ENCODE measurements around the gene SPINDOC. TPM values are rescaled to one million over a fixed set of nuclear protein-coding genes. Genes with fewer than 3 reads are reported as not detected.
A peak's percentile ranks its signal among the peaks of the same experiment; 100 is the strongest.

SPINDOC gene
- total RNA-seq, 2 donors from 2014 or later, result 96.1 to 103 TPM

- Histone ChIP-seq H3K36me3 (ENCODE audit: control insufficient read depth, insufficient read depth, low read length) (peaks cover 5% of the 10 kb centered on the region), H3K27me3 (ENCODE audit: control insufficient read depth, insufficient read depth, low read length, poor library complexity, severe bottlenecking) (no peaks in the 10 kb centered on the region), H3K27ac (ENCODE audit: low read depth, low read length) (no peak overlapping the region), H3K9ac (ENCODE audit: extremely low read depth, low read length, poor library complexity, severe bottlenecking) (no peak overlapping the region), H3K4me1 (ENCODE audit: control insufficient read depth, insufficient read depth, low read length) (peaks cover 15% of the 10 kb centered on the region), H3K4me3 (ENCODE audit: low read length) (no peak overlapping the region), H3K9me3 (ENCODE audit: control insufficient read depth, low read length) (no peaks in the 10 kb centered on the region)
- no peak for DNase-seq
- peaks cover 54% of the 10 kb centered on the region for H3K4me1 Mint-ChIP-seq
- TF ChIP-seq CTCF (conservative IDR thresholded peaks at IDR 0.05), result no peak
- H3K36me3 Mint-ChIP-seq (ENCODE audit: low read depth), result peaks cover 7% of the 10 kb centered on the region
- no peaks in the 10 kb centered on the region for H3K27me3 Mint-ChIP-seq (ENCODE audit: insufficient read depth)
- H3K27ac Mint-ChIP-seq, result peak overlapping the region; percentile 49
- no peak overlapping the region for H3K4me3 Mint-ChIP-seq
- WGBS, 2 experiments (ENCODE audit: insufficient coverage in 1 of 2, insufficient read length in 1 of 2), result 89 to 90% methylated on average over 6 to 7 of the region's 7 CpGs
- no peaks in the 10 kb centered on the region for H3K9me3 Mint-ChIP-seq
Observed at GRCh38 chr11:63869171-63869591, 55.9 kb downstream of the SPINDOC start.

- Histone ChIP-seq H3K9me3 (ENCODE audit: control insufficient read depth, low read length) (no peaks in the 10 kb centered on the region), H3K4me3 (ENCODE audit: low read length) (no peak overlapping the region), H3K9ac (ENCODE audit: extremely low read depth, low read length, poor library complexity, severe bottlenecking) (no peak overlapping the region), H3K27me3 (ENCODE audit: control insufficient read depth, insufficient read depth, low read length, poor library complexity, severe bottlenecking) (no peaks in the 10 kb centered on the region), H3K4me1 (ENCODE audit: control insufficient read depth, insufficient read depth, low read length) (peaks cover 15% of the 10 kb centered on the region), H3K27ac (ENCODE audit: low read depth, low read length) (no peak overlapping the region), H3K36me3 (ENCODE audit: control insufficient read depth, insufficient read depth, low read length) (peaks cover 5% of the 10 kb centered on the region)
- Mint-ChIP-seq H3K4me3 (no peak overlapping the region), H3K27me3 (ENCODE audit: insufficient read depth) (no peaks in the 10 kb centered on the region), H3K27ac (peak overlapping the region; percentile 49), H3K36me3 (ENCODE audit: low read depth) (peaks cover 7% of the 10 kb centered on the region), H3K9me3 (no peaks in the 10 kb centered on the region), H3K4me1 (peaks cover 59% of the 10 kb centered on the region)
- no peak for DNase-seq
- WGBS, 2 experiments (ENCODE audit: insufficient coverage in 1 of 2, insufficient read length in 1 of 2), result 96 to 99% methylated on average over 8 of the region's 8 CpGs
- TF ChIP-seq CTCF (conservative IDR thresholded peaks at IDR 0.05), result no peak
Observed at GRCh38 chr11:63869683-63870082, 56.4 kb downstream of the SPINDOC start.

- Histone ChIP-seq H3K4me3 (ENCODE audit: low read length) (no peak overlapping the region), H3K27me3 (ENCODE audit: control insufficient read depth, insufficient read depth, low read length, poor library complexity, severe bottlenecking) (no peaks in the 10 kb centered on the region), H3K4me1 (ENCODE audit: control insufficient read depth, insufficient read depth, low read length) (peaks cover 10% of the 10 kb centered on the region), H3K36me3 (ENCODE audit: control insufficient read depth, insufficient read depth, low read length) (peaks cover 5% of the 10 kb centered on the region), H3K27ac (ENCODE audit: low read depth, low read length) (no peak overlapping the region), H3K9me3 (ENCODE audit: control insufficient read depth, low read length) (no peaks in the 10 kb centered on the region), H3K9ac (ENCODE audit: extremely low read depth, low read length, poor library complexity, severe bottlenecking) (no peak overlapping the region)
- no peak for DNase-seq
- Mint-ChIP-seq H3K9me3 (no peaks in the 10 kb centered on the region), H3K27me3 (ENCODE audit: insufficient read depth) (no peaks in the 10 kb centered on the region), H3K36me3 (ENCODE audit: low read depth) (peaks cover 10% of the 10 kb centered on the region), H3K4me3 (no peak overlapping the region), H3K4me1 (peaks cover 57% of the 10 kb centered on the region), H3K27ac (peak overlapping the region; percentile 8)
- WGBS, 2 experiments (ENCODE audit: insufficient coverage in 1 of 2, insufficient read length in 1 of 2), result 91 to 93% methylated on average over 9 to 14 of the region's 14 CpGs
- no peak for TF ChIP-seq CTCF (conservative IDR thresholded peaks at IDR 0.05)
Observed at GRCh38 chr11:63870351-63871140, 57.3 kb downstream of the SPINDOC start.
